ENCODE results near the gene PBX3.

Gene PBX3

DNA sequence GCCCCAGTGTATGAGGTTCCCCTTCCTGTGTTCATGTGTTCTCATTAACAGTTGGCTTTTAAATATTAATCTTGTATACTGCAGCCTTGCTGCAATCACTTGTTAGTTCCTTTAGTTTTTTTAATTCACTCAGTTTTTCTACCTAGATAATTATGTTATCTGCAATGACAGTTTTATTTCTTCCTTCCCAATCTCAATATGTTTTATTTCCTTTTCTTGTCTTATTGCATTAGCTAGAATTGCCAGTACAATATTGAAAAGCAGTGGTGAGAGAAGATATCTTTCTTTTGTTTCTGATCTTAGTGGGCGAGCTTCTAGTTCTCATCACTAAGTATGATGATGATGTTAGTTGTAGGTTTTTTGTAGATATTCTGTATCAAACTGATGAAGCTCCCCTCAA lies 232.2 kb downstream of the PBX3 start:
- no peak for DNase-seq (ENCODE audit: low read depth in 2 of 2)

DNA sequence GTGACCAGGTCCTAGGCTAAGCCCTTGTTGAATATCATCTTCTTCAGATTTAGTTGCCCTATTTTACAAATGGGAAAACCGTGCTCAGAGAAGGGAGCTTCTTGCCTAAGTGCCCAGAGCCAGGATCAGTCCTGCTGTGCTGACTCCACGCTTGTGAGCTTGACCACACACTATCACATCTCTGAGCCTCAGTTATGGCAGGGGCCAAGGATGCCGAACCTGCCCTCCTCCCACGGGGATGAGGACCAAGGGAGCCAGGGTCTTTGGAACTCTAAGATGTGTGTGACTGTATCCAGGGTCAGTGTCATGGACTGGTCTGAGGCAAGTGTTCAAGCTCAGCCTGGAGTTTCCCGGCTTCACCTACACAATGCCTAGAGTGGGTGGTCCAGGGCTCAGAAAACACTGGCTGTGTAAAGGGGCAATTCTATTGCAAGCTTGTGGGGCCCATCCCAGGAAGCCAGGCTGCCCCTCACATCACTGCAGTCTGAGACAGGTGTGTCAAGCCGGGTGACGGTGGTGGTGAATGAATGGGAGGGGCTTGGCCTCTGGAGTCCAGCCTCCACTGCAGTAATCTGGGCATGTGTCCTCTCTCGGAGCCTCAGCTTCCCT lies 235.7 kb downstream of the PBX3 start:
- no peak for DNase-seq (ENCODE audit: low read depth in 2 of 2)

DNA sequence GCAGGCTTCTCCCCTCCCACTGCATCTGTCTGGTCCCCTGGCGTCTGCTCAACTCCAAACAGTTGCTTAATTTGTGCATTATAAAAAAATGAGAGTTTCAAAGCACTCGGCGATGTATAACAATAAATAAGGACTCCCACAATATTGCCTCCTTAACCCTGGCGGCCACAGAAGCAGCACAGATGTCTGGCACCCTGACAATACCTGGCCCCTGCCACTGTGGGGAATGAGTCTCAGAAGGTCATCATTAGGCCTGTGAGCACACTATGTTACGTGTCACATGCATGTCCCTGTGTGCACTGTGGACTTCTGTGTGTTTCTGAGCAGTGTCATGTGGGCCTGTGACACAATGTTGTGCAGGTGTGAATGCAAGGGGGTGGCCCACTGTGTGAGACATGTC lies 236.5 kb downstream of the PBX3 start:
- no peak for DNase-seq (ENCODE audit: low read depth in 2 of 2)

DNA sequence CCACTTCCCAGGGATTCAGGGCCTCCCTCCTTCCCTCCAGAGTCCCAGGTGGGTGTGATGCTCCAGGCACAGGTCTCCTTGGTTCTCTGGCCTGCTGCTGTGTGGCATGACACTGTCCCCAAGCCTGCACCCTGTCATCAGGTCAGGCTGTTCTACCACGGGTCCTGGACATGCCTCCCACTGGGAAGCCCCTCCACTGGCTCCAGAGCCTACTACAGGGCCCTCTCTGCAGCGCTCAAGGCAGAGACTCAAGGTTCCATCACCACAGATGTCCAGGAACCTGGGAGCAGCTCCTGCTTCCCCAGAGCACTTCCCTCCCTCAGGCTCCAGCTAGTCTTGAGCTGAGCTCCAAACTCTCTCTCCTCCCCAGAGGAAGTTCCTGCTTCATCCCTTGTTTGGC lies 237.3 kb downstream of the PBX3 start:
- DNase-seq (ENCODE audit: low read depth in 2 of 2), result no peak

DNA sequence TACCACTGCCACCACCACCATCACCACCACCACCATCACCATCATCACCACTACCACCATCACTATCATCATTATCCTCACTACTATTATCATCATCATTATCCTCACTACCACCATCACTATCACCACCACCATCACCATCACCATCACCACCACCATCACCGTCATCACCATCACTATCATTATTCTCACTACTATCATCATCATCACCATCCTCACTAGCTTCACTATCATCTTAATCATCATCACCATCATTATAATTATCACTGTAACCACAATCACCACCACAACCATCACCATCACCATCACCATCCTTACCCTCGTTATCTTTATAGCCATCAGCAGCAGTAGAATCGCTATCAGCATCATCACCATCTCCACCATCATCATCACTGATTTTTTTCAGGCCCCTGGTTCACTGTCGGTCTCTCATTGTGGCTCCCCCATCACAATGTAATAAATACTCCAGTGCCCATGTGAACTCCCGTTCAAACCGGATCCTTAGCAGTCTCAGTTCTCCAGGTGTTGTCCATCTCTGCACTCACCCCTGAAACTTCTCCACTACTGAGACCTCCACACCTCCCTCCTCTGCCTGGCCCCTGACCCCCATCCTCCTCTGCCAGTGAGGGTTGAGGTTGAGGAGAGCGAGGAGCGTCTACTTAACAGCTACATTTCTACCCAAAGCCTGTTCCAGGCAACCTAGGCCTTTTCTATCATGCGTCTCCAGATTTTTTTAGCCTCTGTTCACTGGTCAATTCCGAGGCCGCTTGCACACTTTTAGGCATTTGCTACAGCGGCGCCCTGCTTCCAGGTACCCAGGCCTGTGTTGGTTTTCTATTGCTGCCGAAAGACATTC lies 238.2 kb downstream of the PBX3 start:
- DNase-seq (ENCODE audit: low read depth in 2 of 2), result no peak

DNA sequence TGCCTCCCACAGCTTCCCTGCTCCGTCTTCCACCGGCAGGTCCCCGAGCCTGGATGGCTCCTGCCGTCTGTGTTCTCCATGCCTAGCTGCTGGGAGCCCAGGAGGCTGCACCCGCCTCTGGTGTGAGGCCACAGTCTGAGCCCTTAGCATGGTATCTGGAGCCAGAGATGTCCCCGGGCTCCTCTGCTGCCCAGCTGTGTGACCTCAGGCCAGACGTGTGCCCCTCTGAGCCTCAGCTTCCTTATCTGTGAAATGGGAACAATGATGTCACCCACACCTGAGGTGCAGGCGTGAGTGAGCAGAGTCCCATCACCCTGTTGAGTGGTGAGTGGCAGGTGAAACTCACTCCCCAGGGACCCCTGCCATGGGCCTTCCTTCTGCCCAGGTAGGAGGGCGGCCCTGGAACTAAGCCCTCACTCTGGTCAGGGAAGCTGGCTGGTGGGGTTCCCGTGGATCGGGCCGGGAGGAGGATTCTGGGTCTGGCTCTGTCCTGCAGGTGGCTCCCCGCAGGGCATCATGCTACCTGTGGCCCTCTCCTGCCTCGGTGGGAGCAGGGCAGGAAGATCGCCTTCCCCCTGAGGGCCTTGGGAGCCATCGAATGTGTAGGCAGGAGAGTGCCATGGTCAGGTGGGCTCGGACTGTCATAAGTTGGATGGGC lies 239.0 kb downstream of the PBX3 start:
- DNase-seq (ENCODE audit: low read depth in 2 of 2), result no peak

DNA sequence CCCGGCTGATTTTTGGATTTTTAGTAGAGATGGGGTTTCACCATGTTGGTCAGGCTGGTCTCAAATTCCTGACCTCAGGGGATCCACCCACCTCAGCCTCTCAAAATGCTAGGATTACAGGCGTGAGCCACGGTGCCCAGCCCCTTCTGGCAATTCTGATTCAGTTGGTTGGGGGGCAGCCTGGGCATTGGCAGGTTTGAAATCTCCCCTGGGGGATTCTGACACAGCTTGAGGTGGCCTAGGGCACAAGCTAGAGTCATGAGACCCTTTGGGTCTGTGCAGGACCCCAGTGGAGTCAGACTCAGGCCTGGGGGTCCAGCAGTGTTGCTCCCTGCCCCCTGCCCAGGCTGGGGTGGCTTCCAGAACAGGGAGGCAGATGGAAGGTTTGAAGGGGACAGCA lies 239.8 kb downstream of the PBX3 start:
- DNase-seq (ENCODE audit: low read depth in 2 of 2), result no peak

DNA sequence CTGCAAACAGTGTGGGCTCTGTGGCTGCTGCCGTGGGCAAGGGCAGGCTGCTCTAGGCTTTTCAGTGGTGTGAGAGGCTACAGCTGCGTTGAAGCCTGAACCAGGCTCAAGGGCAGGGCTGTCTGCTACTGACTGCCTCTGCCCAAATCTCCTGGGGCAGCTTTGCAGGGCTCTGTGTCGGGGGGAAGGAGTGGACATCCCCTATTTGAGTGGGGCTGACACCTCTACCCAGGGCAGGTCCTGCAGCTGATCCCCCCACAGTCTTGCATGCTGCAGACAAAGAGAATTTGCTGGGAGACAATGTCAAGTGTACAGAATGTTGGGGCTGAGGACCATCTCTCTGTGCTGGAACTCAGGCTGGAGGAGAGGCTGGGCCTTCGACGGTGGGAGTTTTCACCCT lies 240.2 kb downstream of the PBX3 start:
- DNase-seq (ENCODE audit: low read depth in 2 of 2), result no peak

DNA sequence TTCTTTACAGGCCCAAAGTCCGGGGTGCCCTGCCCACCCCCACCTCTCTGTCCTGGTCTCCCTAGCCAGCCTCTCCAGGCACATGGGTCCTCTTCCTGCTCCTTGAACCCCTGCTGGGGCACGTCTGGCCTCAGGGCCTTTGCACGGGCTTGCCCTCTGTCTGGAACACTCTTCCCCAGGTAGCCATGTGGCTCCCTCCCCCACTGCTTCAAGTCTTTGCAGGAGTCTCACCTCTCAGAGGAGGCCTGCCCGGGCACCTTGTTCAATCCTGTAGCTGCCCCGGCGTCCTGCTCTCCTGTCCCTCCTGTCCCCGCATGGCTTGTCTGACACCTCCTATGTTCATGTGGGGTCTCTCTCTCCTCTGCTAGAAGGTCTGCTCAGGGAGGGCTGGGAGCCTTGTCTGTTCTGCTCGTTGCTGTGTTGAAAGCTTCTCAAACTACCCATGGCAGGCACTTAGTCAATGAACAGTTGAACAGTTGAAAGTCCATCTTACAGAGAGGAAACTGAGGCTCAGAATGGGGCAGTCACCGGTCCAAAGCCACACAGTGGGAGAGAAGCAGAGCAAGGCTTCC lies 241.4 kb downstream of the PBX3 start:
- DNase-seq (ENCODE audit: low read depth in 2 of 2), result no peak

DNA sequence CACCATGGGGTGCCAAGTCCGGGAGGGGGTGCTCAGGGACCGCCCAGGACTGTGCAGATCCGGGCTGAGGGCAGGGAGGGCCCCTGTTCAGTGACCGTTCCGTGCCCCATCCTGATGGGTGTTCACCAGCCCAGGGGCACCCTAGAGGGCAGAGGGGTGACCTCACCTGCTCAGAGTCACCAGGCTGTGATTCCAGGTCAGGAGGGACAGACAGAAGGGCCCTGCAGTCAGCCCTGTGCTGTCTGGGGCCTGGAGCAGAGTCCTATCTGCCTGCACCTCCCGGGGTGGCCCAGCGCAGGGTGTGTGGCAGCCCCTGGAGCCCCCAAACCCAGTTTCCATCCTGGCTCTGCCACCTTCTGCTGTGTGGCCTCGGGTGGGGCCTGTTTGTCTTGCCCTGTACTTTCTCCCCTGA lies 241.9 kb downstream of the PBX3 start:
- DNase-seq (ENCODE audit: low read depth in 2 of 2), result no peak

DNA sequence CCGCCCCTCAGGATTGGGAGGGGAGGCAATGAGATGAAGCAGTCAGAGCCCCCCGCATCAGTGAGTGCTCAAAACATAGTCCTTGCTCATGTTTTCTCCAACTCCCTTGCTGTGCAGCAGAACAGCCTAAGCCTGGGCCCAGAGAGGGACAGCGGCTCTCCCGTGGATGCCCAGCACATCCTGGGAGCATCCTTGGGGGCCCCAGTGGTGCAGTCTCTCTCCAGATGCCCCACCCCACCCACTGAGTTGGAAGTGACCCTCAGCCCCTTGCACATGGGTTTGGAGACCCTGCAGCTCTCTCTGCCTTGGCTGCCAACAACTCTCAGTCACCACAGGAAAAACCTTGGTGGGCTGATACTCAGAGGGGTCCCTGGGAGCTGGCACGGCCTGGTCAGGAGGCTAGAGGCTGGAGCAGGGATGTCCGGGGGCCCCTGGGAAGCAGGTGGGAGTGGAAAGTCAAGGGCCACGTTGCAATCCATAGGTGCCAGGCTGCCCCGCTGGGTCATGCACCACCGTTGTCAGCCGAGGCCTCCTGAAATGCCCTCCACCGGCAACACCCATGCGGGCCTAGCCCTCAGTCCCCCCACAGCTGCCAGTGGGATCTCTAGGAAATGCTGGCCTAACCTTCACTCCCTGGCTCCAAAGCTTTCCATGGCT lies 242.5 kb downstream of the PBX3 start:
- no peak for DNase-seq (ENCODE audit: low read depth in 2 of 2)

DNA sequence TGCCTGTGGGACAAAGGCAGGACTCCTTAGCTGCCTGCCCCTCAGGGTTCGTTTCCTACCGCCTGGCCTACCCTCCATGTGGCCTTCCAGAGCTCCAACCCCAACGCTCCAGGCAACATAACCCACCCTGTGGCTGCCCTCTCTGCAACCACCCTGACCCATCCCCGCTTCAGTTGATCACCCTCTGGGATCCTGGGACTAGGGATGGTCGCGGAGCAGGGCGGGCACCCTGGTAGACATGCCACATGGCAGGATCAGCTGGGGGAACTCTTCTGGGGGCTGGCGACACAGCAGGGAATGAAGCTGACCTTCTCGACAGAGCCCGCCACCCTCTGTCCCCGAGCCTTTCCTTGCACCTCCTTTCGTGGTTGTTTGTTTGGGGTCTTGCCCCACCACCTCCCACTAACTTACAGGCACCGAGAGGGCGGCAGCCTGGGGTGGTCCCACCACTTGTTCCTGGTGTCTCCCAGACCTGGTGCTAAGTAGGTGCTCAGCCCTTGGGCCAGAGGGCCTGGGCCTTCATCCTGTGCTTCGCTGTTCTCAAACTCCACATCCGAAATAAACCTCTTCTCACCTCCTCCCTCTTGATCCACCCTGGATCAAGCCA lies 243.1 kb downstream of the PBX3 start:
- DNase-seq (ENCODE audit: low read depth in 2 of 2), result no peak

DNA sequence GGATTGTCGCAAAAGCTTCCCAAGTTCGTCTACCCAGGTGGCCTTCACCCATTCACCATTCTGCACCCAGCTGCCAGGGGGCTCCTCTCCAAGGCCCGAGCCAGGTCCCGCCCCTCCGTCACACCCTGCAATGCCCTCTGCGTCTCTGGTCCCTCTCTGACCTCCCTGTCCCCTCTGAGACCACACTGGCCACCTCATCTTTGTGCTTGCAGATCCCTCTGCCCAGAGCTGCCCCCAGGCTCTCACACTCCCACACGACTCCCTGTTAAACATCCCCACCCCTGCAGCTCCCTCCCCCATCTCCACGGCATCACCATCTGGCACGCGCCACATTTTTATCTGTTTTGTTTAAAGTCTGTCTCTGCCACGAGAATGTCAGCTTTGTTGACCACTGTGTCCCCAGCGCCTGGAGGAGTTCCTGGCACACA lies 243.6 kb downstream of the PBX3 start:
- no peak for DNase-seq (ENCODE audit: low read depth in 2 of 2)

DNA sequence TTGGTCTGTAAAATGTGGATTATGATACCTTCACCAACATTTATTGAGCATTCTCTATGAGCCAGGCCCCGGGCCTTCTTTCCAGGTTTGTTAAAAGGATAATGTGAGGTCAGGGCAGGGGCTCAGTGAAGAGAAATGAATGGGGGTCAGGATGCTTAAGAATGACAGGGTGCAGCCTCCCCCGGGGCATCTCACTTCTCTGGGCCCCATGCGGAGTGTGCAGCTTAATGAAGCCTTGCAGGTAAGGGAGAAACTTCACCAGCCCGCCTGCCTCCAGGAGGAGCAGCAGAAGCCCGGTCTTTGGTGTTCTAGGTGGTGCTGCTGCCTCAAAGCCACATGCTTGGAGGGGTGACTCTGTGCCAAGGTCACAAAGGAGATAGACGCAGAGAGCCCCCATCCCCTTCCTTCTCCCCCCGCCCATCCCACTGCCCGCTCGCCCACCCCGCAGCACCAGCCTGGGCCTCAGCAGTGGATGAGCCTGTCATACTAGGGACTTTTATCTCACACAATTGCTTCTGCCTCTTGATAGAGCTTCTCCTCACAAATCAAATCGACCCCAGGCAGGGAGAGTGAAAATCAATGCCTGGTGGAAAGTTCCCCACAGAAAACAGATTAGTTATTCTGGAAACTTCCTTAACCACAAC lies 244.8 kb downstream of the PBX3 start:
- no peak for DNase-seq (ENCODE audit: low read depth in 2 of 2)

DNA sequence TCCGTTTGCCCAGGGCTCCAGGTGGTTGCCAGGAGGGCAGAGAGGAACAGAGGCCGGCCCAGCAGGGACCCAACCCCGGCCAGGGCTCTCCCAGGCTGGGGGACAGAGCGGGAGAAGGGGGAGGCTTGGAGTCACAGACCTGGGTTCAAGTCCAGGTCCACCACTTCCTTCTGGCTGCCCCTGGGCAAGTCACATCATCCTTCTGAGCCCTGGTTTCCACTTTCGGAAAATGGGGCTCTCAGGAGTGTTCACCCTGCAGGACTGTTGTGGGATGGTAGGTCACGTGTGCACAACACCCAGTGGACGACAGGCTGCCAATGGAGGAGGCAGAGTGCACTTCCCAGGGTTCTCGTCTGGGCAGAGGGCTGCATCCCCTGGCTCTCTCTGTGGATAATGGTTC lies 245.4 kb downstream of the PBX3 start:
- DNase-seq (ENCODE audit: low read depth in 2 of 2), result no peak

DNA sequence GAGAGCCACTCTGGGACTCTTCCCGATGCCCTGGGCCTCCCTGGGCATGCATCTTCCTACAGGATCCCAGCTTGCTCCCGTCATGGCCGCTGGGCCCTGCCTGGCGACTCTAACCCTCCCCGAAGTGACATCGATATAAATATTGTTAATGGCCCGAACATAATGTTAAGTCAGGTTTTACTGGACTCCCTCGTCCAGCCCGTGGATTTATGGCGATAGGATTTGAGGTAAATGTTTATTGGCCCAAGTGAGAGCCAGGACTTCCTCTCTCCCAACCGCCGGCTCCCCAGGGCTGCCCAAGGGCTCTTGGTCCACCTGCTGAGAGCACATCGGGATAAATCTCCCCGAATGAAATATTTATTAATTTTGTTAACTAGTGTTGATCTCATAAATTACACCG lies 246.3 kb downstream of the PBX3 start:
- no peak for DNase-seq (ENCODE audit: low read depth in 2 of 2)

DNA sequence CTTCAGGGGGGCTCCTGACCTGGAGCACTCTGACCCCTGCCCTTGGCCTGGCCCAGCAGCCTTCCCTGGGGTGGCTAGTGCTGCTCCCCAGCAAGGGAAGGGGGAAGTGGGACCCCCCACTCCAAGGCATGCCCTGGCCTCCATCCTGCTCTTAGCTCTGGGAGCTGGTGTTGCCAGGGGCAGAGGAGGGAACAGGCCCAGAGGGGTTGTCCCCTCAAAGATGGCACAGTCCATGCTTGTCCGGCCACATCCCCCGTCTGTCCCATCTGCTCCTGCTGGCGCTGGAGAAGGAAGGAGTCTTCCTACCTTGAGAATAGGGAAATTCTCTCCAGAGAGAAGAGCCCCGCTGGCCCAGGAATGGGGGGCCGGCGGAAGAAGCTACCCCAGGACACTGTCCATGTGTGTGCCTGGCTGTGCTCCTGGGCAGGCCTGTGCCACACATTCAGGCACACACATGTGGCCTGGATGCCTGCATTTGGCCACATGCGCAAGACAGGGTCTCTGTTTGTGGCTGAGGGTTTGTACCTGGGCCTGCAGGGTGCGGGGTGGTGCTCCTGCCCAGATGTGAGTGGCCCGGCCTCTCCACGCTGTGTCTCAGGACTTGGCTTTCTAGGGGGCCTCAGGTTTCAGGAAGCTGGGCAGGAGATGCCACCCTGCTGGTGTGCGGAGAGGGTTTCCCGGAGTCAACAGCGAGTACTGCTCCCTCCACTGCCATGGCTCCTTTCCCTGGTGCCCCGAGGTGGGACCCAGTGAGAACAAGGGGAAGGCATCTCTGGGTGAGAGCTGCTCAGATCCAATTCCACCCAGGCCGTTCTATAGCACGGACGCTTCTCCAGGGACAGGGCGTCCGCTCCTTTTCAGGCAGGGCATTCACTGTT lies 247.1 kb downstream of the PBX3 start:
- DNase-seq (ENCODE audit: low read depth in 2 of 2), result no peak

DNA sequence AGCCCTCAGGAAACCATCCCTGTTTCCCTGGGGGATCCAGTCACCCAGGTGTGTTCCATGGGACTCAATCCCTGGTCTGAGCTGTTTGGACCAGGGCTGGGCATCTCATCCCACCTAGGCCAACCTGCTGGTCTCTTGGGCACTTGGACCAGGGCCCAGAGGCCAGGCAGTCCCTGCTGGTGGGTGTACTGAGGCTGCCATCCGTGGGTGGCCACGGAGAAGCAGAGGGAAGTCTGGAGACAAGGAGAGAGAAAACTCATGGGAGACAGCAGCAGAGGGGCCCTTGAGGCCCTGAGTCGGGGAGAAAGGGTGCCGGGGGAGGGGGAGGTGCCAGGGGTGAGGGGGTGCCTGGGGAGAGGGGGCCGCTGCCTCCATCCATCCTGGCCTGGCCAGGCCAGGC lies 247.8 kb downstream of the PBX3 start:
- DNase-seq (ENCODE audit: low read depth in 2 of 2), result no peak

DNA sequence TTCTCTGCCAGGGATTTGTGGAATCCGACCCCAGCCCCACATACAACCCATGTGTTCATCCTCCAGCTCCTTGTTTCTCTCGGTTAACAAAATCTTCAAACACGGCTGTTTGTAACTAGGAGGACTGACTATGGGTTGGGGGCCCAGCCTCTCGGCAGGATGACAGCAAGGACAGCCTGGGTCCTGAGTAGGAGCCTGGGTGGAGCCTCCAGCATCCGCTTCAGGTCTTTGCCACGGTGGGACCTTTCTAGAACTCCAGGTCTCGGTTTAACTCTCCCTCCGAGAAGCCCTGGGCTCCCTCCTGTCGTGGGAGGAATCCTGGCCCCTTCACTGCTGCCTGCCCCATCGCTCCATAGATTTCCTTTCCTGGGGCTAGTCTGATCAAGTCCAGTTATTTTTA lies 248.5 kb downstream of the PBX3 start:
- no peak for DNase-seq (ENCODE audit: low read depth in 2 of 2)

DNA sequence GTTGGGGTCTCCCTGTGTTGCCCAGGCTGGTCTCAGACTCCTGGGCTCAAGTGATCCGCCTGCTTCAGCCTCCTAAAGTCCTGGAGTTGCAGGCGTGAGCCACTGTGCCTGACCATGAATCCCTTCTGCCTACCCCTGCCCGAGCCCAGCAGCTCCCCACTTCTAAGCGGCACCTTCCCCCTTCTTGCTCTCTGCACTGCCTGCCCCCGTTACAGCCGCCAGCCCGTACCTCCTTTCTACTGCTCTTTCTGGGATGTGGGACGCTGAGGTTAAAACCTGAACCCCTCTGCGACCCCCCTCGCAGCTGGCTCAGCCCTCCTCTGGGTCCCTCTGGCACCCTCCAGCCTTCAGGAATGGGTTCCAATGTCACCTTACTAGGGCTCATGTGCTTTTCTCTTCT lies 249.6 kb downstream of the PBX3 start:
- DNase-seq (ENCODE audit: low read depth in 2 of 2), result no peak

Data from stimulated activated CD4-positive, alpha-beta T cell treated with anti-CD3 and anti-CD28 coated beads, Interleukin-12 subunit alpha, Interleukin-12 subunit beta, amount 100 ng/mL, for 24 hours (primary cell).